GM23338 (cell line): ENCODE results near the gene GRK2. TPM values are rescaled to one million over a fixed set of nuclear protein-coding genes. Genes with fewer than 3 reads are reported as not detected.

ENCODE experiments used
- ATAC-seq: fragments of 200-7000 bp; cut with Tn5 transposase; 3 replicates; pipeline ENCODE4 v1.9.1; 2020
- DNase-seq: peaks from one replicate; pipeline ENCODE4 v3.0.0-alpha.2; 2015; ENCODE audit warnings: low spot score
- H2AFZ ChIP-seq: fragments of 200-600 bp; sonication (generic); 2 replicates; pipeline ENCODE4 v1.8.0; 2016; ENCODE audit warnings: antibody characterized with exemption, mild to moderate bottlenecking, moderate library complexity
- H3F3A ChIP-seq: fragments of 200-600 bp; sonication (generic); replicated peaks from 2 replicates; pipeline ENCODE4 v1.8.0; 2017; ENCODE audit warnings: antibody characterized with exemption, mixed run types, low read depth
- H3K27ac ChIP-seq: fragments of 200-600 bp; sonication (generic); 2 replicates; pipeline ENCODE4 v1.6.1; 2016; ENCODE audit warnings: low read depth
- H3K27me3 ChIP-seq: fragments of 200-600 bp; sonication (generic); 2 replicates; pipeline ENCODE4 v1.8.0; 2016; ENCODE audit warnings: mild to moderate bottlenecking, mixed run types, moderate library complexity; ENCODE audit not compliant: insufficient read depth
- H3K36me3 ChIP-seq: fragments of 200-600 bp; sonication (generic); 2 replicates; pipeline ENCODE4 v1.8.0; 2016; ENCODE audit warnings: mild to moderate bottlenecking; ENCODE audit not compliant: insufficient read depth
- H3K4me1 ChIP-seq: fragments of 200-600 bp; sonication (generic); 2 replicates; pipeline ENCODE4 v1.8.0; 2016; ENCODE audit warnings: mild to moderate bottlenecking, moderate library complexity; ENCODE audit not compliant: insufficient read depth
- H3K4me2 ChIP-seq: fragments of 200-600 bp; sonication (generic); 2 replicates; pipeline ENCODE4 v1.7.1; 2017; ENCODE audit warnings: mixed run types
- H3K4me3 ChIP-seq: fragments of 200-600 bp; sonication (generic); 2 replicates; pipeline ENCODE4 v1.6.1; 2016; ENCODE audit warnings: mixed run types
- H3K79me2 ChIP-seq: fragments of 200-600 bp; sonication (generic); replicated peaks from 2 replicates; pipeline ENCODE4 v1.8.0; 2017; ENCODE audit warnings: mild to moderate bottlenecking; ENCODE audit not compliant: insufficient read depth
- H3K9me2 ChIP-seq: fragments of 200-600 bp; sonication (generic); 2 replicates; pipeline ENCODE4 v1.8.0; 2017; ENCODE audit not compliant: insufficient read depth
- H4K20me1 ChIP-seq: fragments of 200-600 bp; sonication (generic); replicated peaks from 2 replicates; pipeline ENCODE4 v1.8.0; 2017; ENCODE audit warnings: mild to moderate bottlenecking; ENCODE audit not compliant: insufficient read depth
- H3K27ac Mint-ChIP-seq: 2 replicates; pipeline ENCODE4 v1.8.0; 2020; ENCODE audit warnings: inconsistent platforms, mild to moderate bottlenecking, moderate library complexity, mixed read lengths
- H3K27me3 Mint-ChIP-seq: 3 replicates; pipeline ENCODE4 v1.8.0; 2022; ENCODE audit warnings: low read depth, mild to moderate bottlenecking, moderate library complexity, mixed read lengths, inconsistent platforms; ENCODE audit not compliant: insufficient read depth, poor library complexity
- H3K36me3 Mint-ChIP-seq: 3 replicates; pipeline ENCODE4 v1.8.0; 2021; ENCODE audit warnings: low read depth, mild to moderate bottlenecking, inconsistent platforms, moderate library complexity, mixed read lengths
- H3K4me1 Mint-ChIP-seq: 3 replicates; pipeline ENCODE4 v1.8.0; 2020; ENCODE audit warnings: mild to moderate bottlenecking, inconsistent platforms, mixed read lengths
- H3K4me3 Mint-ChIP-seq: 3 replicates; pipeline ENCODE4 v1.8.0; 2021; ENCODE audit warnings: moderate library complexity, mild to moderate bottlenecking, inconsistent platforms, mixed read lengths
- H3K9me3 Mint-ChIP-seq: 3 replicates; pipeline ENCODE4 v1.8.0; 2020; ENCODE audit warnings: moderate library complexity, mild to moderate bottlenecking, inconsistent platforms, mixed read lengths
- ETS1 ChIP-seq: IDR thresholded peaks from 2 replicates; pipeline ENCODE4 v1.6.1; 2016; ENCODE audit warnings: antibody characterized with exemption
- JUNB ChIP-seq: IDR thresholded peaks from one replicate; pipeline ENCODE4 v1.6.1; 2016; ENCODE audit warnings: antibody characterized with exemption; ENCODE audit not compliant: unreplicated experiment
- NANOG ChIP-seq: IDR thresholded peaks from 2 replicates; pipeline ENCODE4 v1.6.1; 2016; ENCODE audit warnings: antibody characterized with exemption, borderline replicate concordance
- POLR2AphosphoS5 ChIP-seq: IDR thresholded peaks from 2 replicates; pipeline ENCODE4 v1.6.1; 2016; ENCODE audit warnings: antibody characterized with exemption, low read depth
- REST ChIP-seq: IDR thresholded peaks from one replicate; pipeline ENCODE4 v1.6.1; 2018; ENCODE audit warnings: antibody characterized with exemption; ENCODE audit not compliant: unreplicated experiment
- ZNF331 ChIP-seq: fragments of 250-450 bp; sonication (Bioruptor Pico); IDR thresholded peaks from 2 replicates; pipeline ENCODE4 v1.5.0; 2020; ENCODE audit warnings: low read depth, mild to moderate bottlenecking, moderate library complexity
- polyA plus RNA-seq: library from polyadenylated mRNA; unstranded; fragments of >200 nt; fragmentation: Nextera tagmentation; extraction: Ambion mirVana; gene quantifications from 2 replicates; pipeline ENCODE4 v1.2.1, GENCODE V29; 2016
- total RNA-seq: library from RNA; depleted of rRNA; stranded (reverse); fragments of >200 nt; shearing (Covaris generic); gene quantifications from 2 replicates; pipeline ENCODE4 v1.2.3, GENCODE V29; 2014

GRK2 gene
- total and polyA plus RNA-seq, 2 experiments from 2014 or later: 19.5 to 72.5 TPM

- no peak for TF ChIP-seq ETS1
Observed at GRCh38 chr11:67320691-67321090, 54.4 kb downstream of the GRK2 start (continued).

- no peak for ATAC-seq
- H3K4me1 Mint-ChIP-seq: peaks cover 9% of the 10 kb centered on the region
- no peaks in the 10 kb centered on the region; the same call in 2 of the 3 replicates for H3K9me3 Mint-ChIP-seq
Observed at GRCh38 chr11:67321313-67321871, 55.1 kb downstream of the GRK2 start.

GRCh38 chr11:67322049-67322448 is 55.8 kb downstream of the GRK2 start:
- Mint-ChIP-seq H3K4me1 (peaks cover 9% of the 10 kb centered on the region), H3K4me3 (no peak overlapping the region), H3K27me3 (peaks cover 21% of the 10 kb centered on the region), H3K27ac (no peak overlapping the region), H3K9me3 (no peaks in the 10 kb centered on the region; the same call in 2 of the 3 replicates), H3K36me3 (no peaks in the 10 kb centered on the region; the same call in 2 of the 3 replicates)
- Histone ChIP-seq H4K20me1 (no peaks in the 10 kb centered on the region), H3K4me1 (peaks cover 4% of the 10 kb centered on the region), H3K9me2 (no peaks in the 10 kb centered on the region), H3K79me2 (no peaks in the 10 kb centered on the region), H3K27ac (no peak overlapping the region), H3F3A (peaks cover 11% of the 10 kb centered on the region; the same call in 1 of the 2 replicates), H3K27me3 (peaks cover 22% of the 10 kb centered on the region), H3K36me3 (no peaks in the 10 kb centered on the region), H3K4me2 (no peak overlapping the region), H2AFZ (no peak overlapping the region), H3K4me3 (no peak overlapping the region)
- DNase-seq (no peak), ATAC-seq (no peak)
- TF ChIP-seq JUNB: no peak

More at GRCh38 chr11:67321313-67321871, 55.1 kb downstream of the GRK2 start:
- no peak overlapping the region for H3K4me3 ChIP-seq
- no peaks in the 10 kb centered on the region; the same call in 2 of the 3 replicates for H3K36me3 Mint-ChIP-seq
- peaks cover 11% of the 10 kb centered on the region; the same call in 1 of the 2 replicates for H3F3A ChIP-seq
- no peak overlapping the region for H2AFZ ChIP-seq
- no peak overlapping the region for H3K27ac Mint-ChIP-seq
- peaks cover 6% of the 10 kb centered on the region for H3K4me1 ChIP-seq
- no peaks in the 10 kb centered on the region for H3K9me2 ChIP-seq
- no peaks in the 10 kb centered on the region for H3K79me2 ChIP-seq
- H3K27ac ChIP-seq: no peak overlapping the region
- H3K27me3 ChIP-seq: peaks cover 22% of the 10 kb centered on the region
- H4K20me1 ChIP-seq: no peaks in the 10 kb centered on the region
- no peaks in the 10 kb centered on the region for H3K36me3 ChIP-seq
- TF ChIP-seq REST (no peak), NANOG (no peak), ZNF331 (CRISPR knock-in tag) (no peak), JUNB (no peak), POLR2AphosphoS5 (no peak)
- no peak overlapping the region for H3K4me3 Mint-ChIP-seq
- peaks cover 23% of the 10 kb centered on the region for H3K27me3 Mint-ChIP-seq
- H3K4me2 ChIP-seq: no peak overlapping the region
- no peak for DNase-seq
